GM13976 (cell line): ENCODE measurements around the gene DOCK7.
"Not testable (repeated sequence)": the region's sequence is repeated elsewhere in the genome, so short reads cannot be mapped to it uniquely, and the experiment has no call there.

Source experiments
- DNase-seq: peaks from one replicate; pipeline ENCODE4 v3.0.0; 2012; ENCODE audit warnings: low spot score
- in situ Hi-C: fragments of 300-500 bp; cut with MboI; formaldehyde crosslinking; loops from one replicate; pipeline ENCODE4 v1.12.0; 2022; ENCODE audit warnings: low sequenced_read_pairs, mixed read lengths, inconsistent platforms; ENCODE audit not compliant: unreplicated experiment
- TF ChIP-seq, protein P1 (sequence below): IDR thresholded peaks from 2 replicates; pipeline ENCODE4 v1.5.1; 2012; ENCODE audit warnings: borderline replicate concordance, mild to moderate bottlenecking; ENCODE audit not compliant: insufficient read depth; ENCODE audit errors: extremely low read depth, missing control alignments, control extremely low read depth

The DOCK7 gene

GRCh38 chr1:62539028-62539447 lies 149.1 kb downstream of the DOCK7 start:
- in situ Hi-C loops, result no loop called here
- DNase-seq, result no peak
- TF ChIP-seq, protein P1, sequence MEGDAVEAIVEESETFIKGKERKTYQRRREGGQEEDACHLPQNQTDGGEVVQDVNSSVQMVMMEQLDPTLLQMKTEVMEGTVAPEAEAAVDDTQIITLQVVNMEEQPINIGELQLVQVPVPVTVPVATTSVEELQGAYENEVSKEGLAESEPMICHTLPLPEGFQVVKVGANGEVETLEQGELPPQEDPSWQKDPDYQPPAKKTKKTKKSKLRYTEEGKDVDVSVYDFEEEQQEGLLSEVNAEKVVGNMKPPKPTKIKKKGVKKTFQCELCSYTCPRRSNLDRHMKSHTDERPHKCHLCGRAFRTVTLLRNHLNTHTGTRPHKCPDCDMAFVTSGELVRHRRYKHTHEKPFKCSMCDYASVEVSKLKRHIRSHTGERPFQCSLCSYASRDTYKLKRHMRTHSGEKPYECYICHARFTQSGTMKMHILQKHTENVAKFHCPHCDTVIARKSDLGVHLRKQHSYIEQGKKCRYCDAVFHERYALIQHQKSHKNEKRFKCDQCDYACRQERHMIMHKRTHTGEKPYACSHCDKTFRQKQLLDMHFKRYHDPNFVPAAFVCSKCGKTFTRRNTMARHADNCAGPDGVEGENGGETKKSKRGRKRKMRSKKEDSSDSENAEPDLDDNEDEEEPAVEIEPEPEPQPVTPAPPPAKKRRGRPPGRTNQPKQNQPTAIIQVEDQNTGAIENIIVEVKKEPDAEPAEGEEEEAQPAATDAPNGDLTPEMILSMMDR, result no peak

DNA sequence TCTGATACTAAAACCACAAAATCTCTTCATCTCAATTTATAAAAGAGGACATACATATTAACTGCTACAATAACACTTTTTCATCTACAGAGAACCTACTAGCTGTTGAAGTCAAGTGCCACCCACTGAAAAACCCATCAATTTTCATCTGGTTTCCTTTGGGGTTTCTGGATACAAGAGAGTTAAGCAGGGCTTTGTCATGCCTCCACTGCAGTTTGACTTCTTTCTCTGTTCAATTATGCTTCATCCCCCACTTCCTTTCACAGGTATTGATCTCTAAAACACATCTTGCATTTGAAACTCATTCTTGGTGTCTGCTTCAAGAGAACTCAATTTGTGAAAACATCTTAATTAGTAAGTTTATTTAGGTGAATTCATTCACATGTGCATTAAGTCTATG lies 151.3 kb downstream of the DOCK7 start:
- no peak for DNase-seq
- TF ChIP-seq, protein P1, result no peak
- in situ Hi-C loops, result no loop called here

DNA sequence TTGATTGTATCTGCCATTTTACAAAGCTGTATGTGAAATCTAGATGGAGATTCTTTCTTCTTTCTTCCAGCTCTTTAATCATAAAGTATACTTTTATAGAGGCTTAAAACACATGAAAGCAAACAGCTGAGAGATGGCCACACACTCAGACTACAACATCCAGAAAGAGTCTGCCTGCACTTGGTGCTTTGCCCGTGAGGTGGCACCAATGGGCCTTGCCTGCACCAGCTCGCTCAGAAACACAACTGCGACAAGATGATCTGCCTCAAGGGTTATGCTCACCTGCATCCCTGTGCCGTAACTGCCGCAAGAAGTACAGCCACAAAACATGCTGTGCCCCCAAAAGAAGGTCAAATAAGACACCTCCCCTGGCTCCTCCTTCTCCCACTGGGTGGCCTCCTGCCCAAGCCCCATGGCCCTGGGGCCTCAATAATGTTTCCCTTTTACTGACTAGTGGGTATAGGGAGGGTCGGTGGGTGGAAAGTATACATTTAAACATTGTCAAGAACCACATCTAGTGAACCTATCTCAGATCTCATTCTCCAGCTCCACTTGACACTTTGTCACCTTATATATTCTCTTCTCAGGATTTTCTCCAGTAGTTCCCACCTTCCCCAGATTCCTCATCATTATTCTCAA lies 157.6 kb downstream of the DOCK7 start:
- TF ChIP-seq, protein P1, result peak; percentile 29
- no peak for DNase-seq

GRCh38 chr1:62529227-62529626 lies 159.0 kb downstream of the DOCK7 start:
- TF ChIP-seq, protein P1, result no peak
- no peak for DNase-seq
- in situ Hi-C loops, result no loop called here

More for the DNA sequence above, 157.6 kb downstream of the DOCK7 start:
- in situ Hi-C loops, result no loop called here

DNA sequence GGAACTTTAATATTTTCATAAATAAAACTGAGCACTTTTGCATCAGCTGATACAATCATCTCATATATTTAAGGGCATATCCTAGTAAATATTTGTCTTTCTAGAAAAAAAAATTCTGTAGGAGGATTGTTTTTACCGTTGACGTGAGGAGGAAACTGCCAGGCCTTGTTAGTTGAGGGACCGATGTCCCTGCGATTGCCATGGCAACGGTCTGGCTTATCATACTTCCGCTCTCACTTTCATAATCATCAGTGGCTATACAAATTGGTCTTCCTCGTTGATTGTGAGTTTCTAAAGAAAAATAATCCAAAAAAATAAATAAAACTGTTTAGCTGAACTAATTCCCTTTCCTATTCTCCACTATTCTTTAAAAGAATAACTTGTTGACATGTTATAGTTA lies 160.2 kb downstream of the DOCK7 start:
- in situ Hi-C loops, result no loop called here
- TF ChIP-seq, protein P1, result no peak
- DNase-seq, result peak; percentile 26

DNA sequence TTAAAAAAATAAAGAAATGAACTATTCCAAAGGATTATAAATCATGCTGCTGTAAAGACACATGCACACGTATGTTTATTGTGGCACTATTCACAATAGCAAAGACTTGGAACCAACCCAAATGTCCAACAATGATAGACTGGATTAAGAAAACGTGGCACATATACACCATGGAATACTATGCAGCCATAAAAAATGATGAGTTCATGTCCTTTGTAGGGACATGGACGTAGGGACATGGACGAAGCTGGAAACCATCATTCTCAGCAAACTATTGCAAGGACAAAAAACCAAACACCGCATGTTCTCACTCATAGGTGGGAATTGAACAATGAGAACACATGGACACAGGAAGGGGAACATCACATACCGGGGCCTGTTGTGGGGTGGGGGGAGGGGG lies 160.8 kb downstream of the DOCK7 start:
- DNase-seq, in situ Hi-C loops: not testable (repeated sequence)

GRCh38 chr1:62523860-62524259 lies 164.3 kb downstream of the DOCK7 start:
- TF ChIP-seq, protein P1, result no peak
- DNase-seq, result no peak
- in situ Hi-C loops, result no loop called here
